Colonic mucosa (tissue), 4 donors: ENCODE data around the gene MRPL47. TPM values are rescaled to one million over a fixed set of nuclear protein-coding genes. Genes with fewer than 3 reads are reported as not detected.
"Not testable (repeated sequence)": the region's sequence is repeated elsewhere in the genome, so short reads cannot be mapped to it uniquely, and the experiment has no call there.

Experiments used
- DNase-seq: peaks from one replicate; pipeline ENCODE4 v3.0.0-alpha.2; 2020
- H3K27ac ChIP-seq: fragments of 200-600 bp; one replicate; pipeline ENCODE4 v1.8.0; 2021
- H3K27me3 ChIP-seq: fragments of 200-600 bp; one replicate; pipeline ENCODE4 v1.8.0; 2021
- H3K36me3 ChIP-seq: fragments of 200-600 bp; one replicate; pipeline ENCODE4 v1.8.0; 2021
- H3K4me1 ChIP-seq: fragments of 200-600 bp; one replicate; pipeline ENCODE4 v1.8.0; 2021; ENCODE audit warnings: mild to moderate bottlenecking
- H3K4me3 ChIP-seq: fragments of 200-600 bp; one replicate; pipeline ENCODE4 v1.8.0; 2021
- H3K9ac ChIP-seq, 2 donors: one replicate each; pipeline ENCODE4 v1.7.0; 2013; ENCODE audit warnings: control low read depth in 2 of 2, low read depth in 2 of 2, low read length in 2 of 2
- H3K9me3 ChIP-seq: fragments of 200-600 bp; one replicate; pipeline ENCODE4 v1.8.0; 2021
- intact Hi-C: fragments of 100-400 bp; cut with DNase I; formaldehyde crosslinking; loops from one replicate; pipeline ENCODE4 v1.14.1; 2022
- total RNA-seq, 2 donors: library from RNA; stranded (reverse); fragmentation: NEBNext Ultra II Directional in 1 of 2; extraction: Animal tissue kit (Norgen Biotek cat#: 25700) in 1 of 2; gene quantifications; one replicate each; pipeline ENCODE4 v1.2.1, GENCODE V29; 2021
- TF ChIP-seq, protein P1 (sequence below): fragments of 200-600 bp; IDR thresholded peaks from one replicate; pipeline ENCODE4 v1.8.0; 2022; ENCODE audit warnings: antibody characterized with exemption, mild to moderate bottlenecking
- donor health status: healthy.
- donor health status: DM: no; HTN: no; CAD: no.
- donor health status: DM: no; HTN: no; CAD: no.

The MRPL47 gene
- total RNA-seq, result 10 to 100 TPM; 37.3 to 46.4 TPM

DNA sequence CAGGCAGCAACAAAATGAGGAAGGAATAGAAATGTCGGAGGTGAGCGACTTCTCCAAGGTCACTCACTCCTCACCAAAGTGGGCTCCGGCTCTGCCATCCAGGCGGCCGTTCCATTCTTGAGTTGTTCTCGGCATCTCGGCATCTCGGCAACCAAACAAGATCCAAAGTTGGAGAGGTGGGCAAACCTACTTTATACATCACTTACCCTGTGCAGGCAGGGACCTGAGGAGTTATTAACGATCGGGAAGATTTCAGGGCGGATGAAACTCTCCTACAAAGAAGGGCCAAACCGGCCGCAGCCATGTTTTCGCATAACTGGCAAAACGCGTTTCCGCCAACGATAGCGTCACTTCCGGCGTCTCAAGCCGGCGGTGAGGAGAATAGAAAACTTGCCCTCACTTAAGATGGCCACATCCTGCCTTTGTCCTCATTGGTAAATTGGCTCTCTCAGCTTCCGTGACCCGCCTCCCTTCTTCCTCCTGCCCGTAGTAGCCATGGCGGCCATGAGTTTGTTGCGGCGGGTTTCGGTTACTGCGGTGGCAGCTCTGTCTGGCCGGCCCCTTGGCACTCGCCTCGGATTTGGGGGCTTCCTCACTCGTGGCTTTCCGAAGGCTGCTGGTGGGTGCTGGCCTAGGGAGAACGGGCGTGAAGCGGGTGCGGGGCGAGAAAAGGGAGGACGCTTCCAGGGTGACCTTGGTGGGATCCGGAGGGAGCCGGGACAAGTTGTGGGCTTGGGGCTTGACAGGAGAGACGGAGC lies at the start of gene MRPL47, which contains the start of gene NDUFB5:
MRPL47 (minus strand) TSS at position 318 of the 758 bp plus-strand sequence; CDS start at position 304, 14 bp downstream.
NDUFB5 (plus strand) TSS at position 474 of the 758 bp plus-strand sequence; CDS start at position 496, 22 bp downstream.
- intact Hi-C loops, result no loop called here
- peak; percentile 95 for DNase-seq
- H3K27me3 ChIP-seq, result no peaks in the 10 kb centered on the region
- peak within 1 kb of the TSS; percentile 87 to 97 for H3K9ac ChIP-seq
- no peaks in the 10 kb centered on the region for H3K9me3 ChIP-seq
- H3K27ac ChIP-seq, result peak within 1 kb of the TSS; percentile 84
- no peaks in the 10 kb centered on the region for H3K4me1 ChIP-seq
- no peaks in the 10 kb centered on the region for H3K36me3 ChIP-seq
- peak within 1 kb of the TSS; percentile 78 for H3K4me3 ChIP-seq
- TF ChIP-seq, protein P1, sequence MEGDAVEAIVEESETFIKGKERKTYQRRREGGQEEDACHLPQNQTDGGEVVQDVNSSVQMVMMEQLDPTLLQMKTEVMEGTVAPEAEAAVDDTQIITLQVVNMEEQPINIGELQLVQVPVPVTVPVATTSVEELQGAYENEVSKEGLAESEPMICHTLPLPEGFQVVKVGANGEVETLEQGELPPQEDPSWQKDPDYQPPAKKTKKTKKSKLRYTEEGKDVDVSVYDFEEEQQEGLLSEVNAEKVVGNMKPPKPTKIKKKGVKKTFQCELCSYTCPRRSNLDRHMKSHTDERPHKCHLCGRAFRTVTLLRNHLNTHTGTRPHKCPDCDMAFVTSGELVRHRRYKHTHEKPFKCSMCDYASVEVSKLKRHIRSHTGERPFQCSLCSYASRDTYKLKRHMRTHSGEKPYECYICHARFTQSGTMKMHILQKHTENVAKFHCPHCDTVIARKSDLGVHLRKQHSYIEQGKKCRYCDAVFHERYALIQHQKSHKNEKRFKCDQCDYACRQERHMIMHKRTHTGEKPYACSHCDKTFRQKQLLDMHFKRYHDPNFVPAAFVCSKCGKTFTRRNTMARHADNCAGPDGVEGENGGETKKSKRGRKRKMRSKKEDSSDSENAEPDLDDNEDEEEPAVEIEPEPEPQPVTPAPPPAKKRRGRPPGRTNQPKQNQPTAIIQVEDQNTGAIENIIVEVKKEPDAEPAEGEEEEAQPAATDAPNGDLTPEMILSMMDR, result no peak

DNA sequence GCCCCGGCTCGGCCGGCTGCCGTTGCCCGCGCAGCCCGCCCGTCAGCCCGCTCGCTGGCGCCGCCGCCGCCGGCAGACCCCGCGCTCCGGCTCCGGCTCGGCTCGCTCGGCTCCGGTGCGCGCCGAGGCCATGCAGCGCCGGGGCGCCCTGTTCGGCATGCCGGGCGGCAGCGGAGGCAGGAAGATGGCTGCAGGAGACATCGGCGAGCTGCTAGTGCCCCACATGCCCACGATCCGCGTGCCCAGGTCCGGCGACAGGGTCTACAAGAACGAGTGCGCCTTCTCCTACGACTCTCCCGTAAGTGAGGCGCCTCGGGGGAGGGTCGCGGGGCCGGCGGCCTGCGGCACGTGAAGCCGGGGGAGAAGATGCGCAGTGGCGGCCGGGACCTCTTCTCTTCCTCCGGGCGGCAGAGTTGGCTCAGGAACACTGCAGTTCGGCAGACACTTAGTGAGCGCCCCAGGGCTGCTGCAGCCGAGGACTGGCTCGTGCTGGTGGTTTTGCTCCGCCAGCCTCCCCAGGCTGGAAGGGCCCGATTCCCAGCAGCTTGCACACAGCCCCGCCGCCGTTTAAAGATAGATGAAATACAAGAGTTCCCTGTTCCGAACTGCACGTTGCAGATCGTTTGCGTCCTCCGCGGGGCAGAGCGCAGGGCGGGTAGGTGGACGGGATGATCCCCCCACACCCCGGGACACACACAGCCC lies 48.8 kb upstream of the MRPL47 start:
- intact Hi-C loops, result no loop called here
- Histone ChIP-seq H3K4me1 (no peaks in the 10 kb centered on the region), H3K36me3 (no peaks in the 10 kb centered on the region), H3K27ac (peak overlapping the region; percentile 61), H3K27me3 (no peaks in the 10 kb centered on the region), H3K9me3 (no peaks in the 10 kb centered on the region), H3K4me3 (peak overlapping the region; percentile 66), H3K9ac (peak overlapping the region; percentile 51 to 88)
- TF ChIP-seq, protein P1, result no peak
- DNase-seq, result peak; percentile 73

DNA sequence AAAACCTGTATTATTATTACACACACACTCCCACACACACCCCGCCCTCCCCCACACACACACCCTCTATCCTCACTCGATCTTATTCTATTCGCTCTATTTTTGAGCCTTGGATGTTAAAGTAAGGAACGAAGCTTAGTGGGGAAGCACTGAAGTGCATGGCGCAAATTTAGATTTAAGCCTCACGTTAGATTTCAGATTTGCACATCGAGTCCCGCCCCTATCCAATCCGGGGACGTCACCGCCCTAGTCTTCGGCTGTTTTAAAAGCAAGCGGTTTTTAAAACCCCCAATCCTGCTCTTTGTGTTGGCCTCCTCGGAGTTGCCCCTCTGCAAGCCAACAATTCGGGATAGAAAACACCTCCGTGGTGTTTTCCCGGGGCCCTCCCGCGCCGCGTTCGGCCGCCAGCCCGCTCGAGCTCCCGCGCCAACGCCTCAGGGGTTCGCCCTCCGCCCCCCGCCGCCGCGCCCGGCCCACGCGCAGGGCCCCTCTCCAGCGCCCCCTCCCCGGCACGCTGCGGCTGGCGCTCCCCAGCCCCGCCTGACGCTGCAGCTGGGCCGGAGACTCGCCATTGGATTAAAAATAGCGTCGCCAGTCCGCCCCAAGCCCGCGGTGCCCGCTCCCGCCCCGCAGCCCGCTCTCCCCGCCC lies 48.1 kb upstream of the MRPL47 start, which contains the start of gene USP13:
USP13 (plus strand) TSS at position 594 of the 649 bp plus-strand sequence. CDS start 186 bp downstream, outside the sequence.
- peak within 1 kb of the TSS; percentile 66 for H3K4me3 ChIP-seq
- no peaks in the 10 kb centered on the region for H3K36me3 ChIP-seq
- intact Hi-C loops, result no loop called here
- H3K9ac ChIP-seq, result peak within 1 kb of the TSS; percentile 58 to 88
- H3K4me1 ChIP-seq, result no peaks in the 10 kb centered on the region
- H3K27me3 ChIP-seq, result no peaks in the 10 kb centered on the region
- H3K9me3 ChIP-seq, result no peaks in the 10 kb centered on the region
- TF ChIP-seq, protein P1, result no peak
- H3K27ac ChIP-seq, result peak within 1 kb of the TSS; percentile 67
- peak; percentile 55 for DNase-seq

DNA sequence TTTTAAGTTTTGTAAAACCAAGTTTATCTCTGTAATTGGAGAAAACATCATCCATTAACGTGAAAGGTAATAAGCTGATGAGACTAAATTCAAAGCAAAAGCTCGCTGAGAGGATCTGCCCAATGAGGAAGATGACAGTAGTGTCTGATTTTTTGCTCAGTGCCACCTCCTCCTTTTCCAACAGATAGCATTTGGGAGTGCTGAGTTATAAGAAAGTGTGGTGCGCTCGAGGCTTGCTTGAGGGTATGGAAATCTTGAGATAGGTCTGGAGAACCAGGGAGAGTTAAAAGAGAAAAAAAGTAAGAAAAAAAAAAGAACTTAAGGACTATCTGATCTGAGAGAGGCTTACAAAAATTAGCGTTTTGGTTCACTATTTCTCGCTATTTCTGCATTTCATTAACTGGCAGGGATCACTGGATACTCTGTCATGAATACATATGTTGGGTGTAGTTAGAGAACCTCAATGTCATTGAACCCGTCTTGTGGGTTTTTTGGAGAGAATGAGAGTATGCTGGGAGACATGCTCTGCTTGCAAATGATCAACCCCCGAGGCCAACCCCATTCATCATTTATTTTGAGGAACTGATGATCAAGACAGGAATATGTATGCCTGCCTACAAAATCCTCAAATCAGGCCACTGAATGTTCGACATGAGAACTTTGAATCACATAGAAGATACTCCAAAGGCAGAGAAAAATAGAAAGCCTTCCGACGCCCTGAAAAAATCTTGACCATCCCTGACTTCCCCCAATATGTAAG lies 47.4 kb upstream of the MRPL47 start:
- no peak overlapping the region for H3K27ac ChIP-seq
- H3K4me3 ChIP-seq, result peak overlapping the region; percentile 66
- H3K9ac ChIP-seq, result peak overlapping the region in 1 of 2 donors; percentile 58
- intact Hi-C loops, result no loop called here
- H3K4me1 ChIP-seq, result no peaks in the 10 kb centered on the region
- H3K36me3 ChIP-seq, result no peaks in the 10 kb centered on the region
- no peaks in the 10 kb centered on the region for H3K9me3 ChIP-seq
- TF ChIP-seq, protein P1, result no peak
- H3K27me3 ChIP-seq, result no peaks in the 10 kb centered on the region
- no peak for DNase-seq

DNA sequence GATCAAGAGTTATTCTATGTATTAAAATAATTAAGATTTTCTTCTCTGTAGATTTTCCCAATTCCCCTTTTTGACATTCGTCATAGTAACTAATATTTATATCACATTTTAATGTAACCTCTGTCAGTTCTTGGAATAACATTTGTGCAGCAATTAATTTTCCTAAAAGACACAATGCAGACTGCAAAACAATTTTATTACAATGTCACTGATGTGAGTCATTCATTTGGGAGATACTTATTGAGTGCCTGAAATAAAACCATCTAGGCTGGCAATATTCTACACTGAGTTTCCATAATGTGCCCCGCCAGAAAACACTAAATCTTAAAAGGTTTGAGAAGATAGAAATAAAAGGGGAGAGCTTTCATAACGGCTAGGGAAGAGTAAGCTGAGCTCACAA lies 41.7 kb upstream of the MRPL47 start:
- intact Hi-C loops, result no loop called here
- Histone ChIP-seq H3K36me3 (no peaks in the 10 kb centered on the region), H3K4me1 (no peaks in the 10 kb centered on the region), H3K27me3 (no peaks in the 10 kb centered on the region), H3K9ac (no peak overlapping the region), H3K27ac (no peak overlapping the region), H3K9me3 (no peaks in the 10 kb centered on the region), H3K4me3 (no peak overlapping the region)
- TF ChIP-seq, protein P1, result no peak
- DNase-seq, result no peak

DNA sequence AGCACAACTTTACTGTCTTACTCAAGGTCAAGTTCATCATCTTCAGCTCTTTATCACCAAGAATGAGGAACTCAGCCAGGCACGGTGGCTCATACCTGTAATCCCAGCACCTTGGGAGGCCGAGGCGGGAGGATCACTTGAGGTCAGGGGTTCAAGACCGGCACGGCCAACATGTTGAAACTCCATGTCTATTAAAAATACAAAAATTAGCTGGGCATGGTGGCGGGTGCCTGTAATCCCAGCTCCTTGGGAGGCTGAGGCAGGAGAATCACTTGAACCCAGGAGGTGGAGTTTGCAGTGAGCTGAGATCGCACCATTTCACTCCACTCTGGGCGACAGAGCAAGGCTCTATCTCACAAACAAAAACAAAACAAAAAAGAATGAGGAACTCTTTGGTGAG lies 39.4 kb upstream of the MRPL47 start:
- H3K4me3 ChIP-seq, H3K9ac ChIP-seq: not testable (repeated sequence)

More for the DNA sequence above, 39.4 kb upstream of the MRPL47 start:
- DNase-seq, H3K27me3 ChIP-seq, H3K9me3 ChIP-seq, H3K4me1 ChIP-seq, H3K36me3 ChIP-seq, intact Hi-C loops, H3K27ac ChIP-seq: not testable (repeated sequence)
